ENCODE data around the gene BMP7. TPM values are rescaled to one million over a fixed set of nuclear protein-coding genes. Genes with fewer than 3 reads are reported as not detected.

The BMP7 gene
- total RNA-seq, 1 donor from 2014 or later = 17.2 TPM

DNA sequence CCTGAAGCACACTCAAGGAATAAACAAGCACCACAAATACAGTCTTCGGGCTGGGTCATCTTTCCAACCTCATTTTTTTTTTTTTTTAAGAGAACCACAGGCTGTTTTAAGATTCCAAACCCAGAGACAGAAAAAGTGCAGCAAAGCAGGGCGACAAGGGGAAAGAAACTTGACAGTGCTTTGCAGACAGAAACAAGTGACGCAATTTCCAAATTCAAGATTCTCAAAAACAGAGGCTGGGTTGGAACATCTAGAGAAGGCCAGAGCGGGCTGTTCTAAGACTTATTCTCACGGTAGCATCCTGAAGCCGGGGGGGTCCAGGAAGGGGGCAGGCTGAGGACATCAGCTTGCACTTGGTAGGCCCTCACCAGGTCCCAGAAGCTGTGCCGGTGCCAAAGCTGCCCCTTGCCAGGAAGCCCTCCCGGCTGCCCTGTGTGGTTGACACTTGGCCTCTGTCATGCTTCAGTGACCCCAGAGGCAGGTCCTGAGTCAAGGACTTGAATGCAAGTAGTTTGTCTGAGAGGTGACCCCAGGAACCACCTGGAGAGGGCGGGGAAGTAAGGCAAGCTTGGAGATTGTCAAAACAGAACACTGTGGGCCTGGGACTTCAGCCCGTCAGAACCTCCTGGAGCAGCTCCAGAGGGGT is 50.5 kb downstream of the BMP7 start:
- intact Hi-C loops (cut with DNase I) = no loop called here
- Histone ChIP-seq H3K36me3 (no peaks in the 10 kb centered on the region), H3K9me3 (no peaks in the 10 kb centered on the region), H3K4me3 (no peak overlapping the region), H3K27ac (no peak overlapping the region), H3K27me3 (no peaks in the 10 kb centered on the region), H3K4me1 (peaks cover 15% of the 10 kb centered on the region)
- DNase-seq (ENCODE audit: extremely low spot score in 2 of 2) = no peak
- TF ChIP-seq, protein P1, sequence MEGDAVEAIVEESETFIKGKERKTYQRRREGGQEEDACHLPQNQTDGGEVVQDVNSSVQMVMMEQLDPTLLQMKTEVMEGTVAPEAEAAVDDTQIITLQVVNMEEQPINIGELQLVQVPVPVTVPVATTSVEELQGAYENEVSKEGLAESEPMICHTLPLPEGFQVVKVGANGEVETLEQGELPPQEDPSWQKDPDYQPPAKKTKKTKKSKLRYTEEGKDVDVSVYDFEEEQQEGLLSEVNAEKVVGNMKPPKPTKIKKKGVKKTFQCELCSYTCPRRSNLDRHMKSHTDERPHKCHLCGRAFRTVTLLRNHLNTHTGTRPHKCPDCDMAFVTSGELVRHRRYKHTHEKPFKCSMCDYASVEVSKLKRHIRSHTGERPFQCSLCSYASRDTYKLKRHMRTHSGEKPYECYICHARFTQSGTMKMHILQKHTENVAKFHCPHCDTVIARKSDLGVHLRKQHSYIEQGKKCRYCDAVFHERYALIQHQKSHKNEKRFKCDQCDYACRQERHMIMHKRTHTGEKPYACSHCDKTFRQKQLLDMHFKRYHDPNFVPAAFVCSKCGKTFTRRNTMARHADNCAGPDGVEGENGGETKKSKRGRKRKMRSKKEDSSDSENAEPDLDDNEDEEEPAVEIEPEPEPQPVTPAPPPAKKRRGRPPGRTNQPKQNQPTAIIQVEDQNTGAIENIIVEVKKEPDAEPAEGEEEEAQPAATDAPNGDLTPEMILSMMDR (IDR thresholded peaks at IDR 0.05) = no peak
- TF ChIP-seq POLR2AphosphoS5 (IDR thresholded peaks at IDR 0.05; ENCODE audit: insufficient read depth in 1 of 2, low read depth in 1 of 2) (no peak), POLR2A (IDR thresholded peaks at IDR 0.05) (no peak)

DNA sequence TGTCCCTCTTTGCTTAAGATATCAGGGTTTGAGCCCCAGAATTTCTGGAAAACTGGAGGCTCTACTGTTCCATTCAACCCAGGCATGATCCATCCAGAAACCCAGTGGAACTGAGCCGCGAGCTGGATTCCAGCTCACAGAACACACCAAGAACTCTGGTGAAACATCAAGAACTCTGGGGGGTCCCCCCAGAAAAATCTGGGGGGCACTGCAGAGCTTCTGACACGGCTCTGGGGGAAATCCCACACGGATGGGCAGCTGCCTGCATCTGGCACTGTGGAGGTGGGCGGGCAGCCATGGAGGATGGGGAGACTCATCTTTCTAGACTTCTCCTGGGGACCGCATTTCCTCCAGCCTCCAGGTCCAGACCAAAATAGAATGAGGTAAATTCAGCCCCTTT is 51.0 kb downstream of the BMP7 start:
- no peak overlapping the region for H3K27ac ChIP-seq
- intact Hi-C loops (cut with DNase I) = no loop called here

DNA sequence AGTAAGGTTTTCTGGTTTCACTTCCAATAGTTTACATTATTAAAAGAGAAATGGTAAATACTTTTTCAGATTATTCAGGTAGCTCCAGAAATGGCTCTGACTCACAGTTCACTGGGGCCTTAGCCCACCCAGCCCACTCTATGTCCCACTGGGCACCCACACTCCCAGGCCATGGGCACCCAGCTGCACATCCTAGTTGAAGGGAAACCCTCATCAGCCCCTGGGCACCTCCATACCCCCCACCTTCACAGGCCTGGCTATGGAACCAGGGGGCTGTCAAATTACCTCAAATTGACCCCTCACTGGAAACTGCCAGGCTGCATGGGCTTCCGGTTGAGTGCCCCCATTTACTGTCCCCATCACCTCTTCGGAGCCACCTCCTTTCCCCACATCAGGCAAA is 51.5 kb downstream of the BMP7 start:
- Histone ChIP-seq H3K27ac (no peak overlapping the region), H3K4me1 (peaks cover 15% of the 10 kb centered on the region), H3K36me3 (no peaks in the 10 kb centered on the region), H3K4me3 (no peak overlapping the region), H3K9me3 (no peaks in the 10 kb centered on the region), H3K27me3 (no peaks in the 10 kb centered on the region)
- TF ChIP-seq POLR2AphosphoS5 (IDR thresholded peaks at IDR 0.05; ENCODE audit: insufficient read depth in 1 of 2, low read depth in 1 of 2) (no peak), POLR2A (IDR thresholded peaks at IDR 0.05) (no peak)
- TF ChIP-seq, protein P1 (IDR thresholded peaks at IDR 0.05) = no peak
- no peak for DNase-seq (ENCODE audit: extremely low spot score in 2 of 2)
- intact Hi-C loops (cut with DNase I) = no loop called here

More for the DNA sequence above, 51.0 kb downstream of the BMP7 start:
- no peaks in the 10 kb centered on the region for H3K36me3 ChIP-seq
- H3K9me3 ChIP-seq = no peaks in the 10 kb centered on the region
- peaks cover 15% of the 10 kb centered on the region for H3K4me1 ChIP-seq
- H3K27me3 ChIP-seq = no peaks in the 10 kb centered on the region
- TF ChIP-seq POLR2A (IDR thresholded peaks at IDR 0.05) (no peak), POLR2AphosphoS5 (IDR thresholded peaks at IDR 0.05; ENCODE audit: insufficient read depth in 1 of 2, low read depth in 1 of 2) (no peak)
- no peak for DNase-seq (ENCODE audit: extremely low spot score in 2 of 2)
- no peak overlapping the region for H3K4me3 ChIP-seq

DNA sequence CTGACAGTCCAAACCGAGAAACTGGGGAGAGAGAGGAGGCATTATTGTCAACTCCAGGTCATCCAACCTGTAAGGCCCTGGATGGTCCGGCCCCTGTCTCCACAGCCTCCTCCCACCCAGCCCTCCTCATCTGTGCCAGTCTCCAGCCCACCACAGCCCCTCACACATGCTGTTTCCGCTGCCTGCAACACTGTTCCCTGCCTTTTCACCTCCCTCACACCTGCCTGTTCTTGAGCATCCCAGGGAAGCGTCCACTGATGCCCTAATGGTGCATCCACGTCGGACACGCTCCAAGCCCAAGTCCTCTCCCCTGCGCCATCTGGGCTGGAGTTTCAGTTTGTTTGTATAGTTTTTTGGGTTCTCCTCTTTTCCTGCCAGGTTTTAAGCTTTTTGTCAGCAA is 52.0 kb downstream of the BMP7 start:
- no peaks in the 10 kb centered on the region for H3K9me3 ChIP-seq
- H3K4me3 ChIP-seq = no peak overlapping the region
- H3K36me3 ChIP-seq = no peaks in the 10 kb centered on the region
- peaks cover 15% of the 10 kb centered on the region for H3K4me1 ChIP-seq
- TF ChIP-seq, protein P1 (IDR thresholded peaks at IDR 0.05) = no peak
- TF ChIP-seq POLR2AphosphoS5 (IDR thresholded peaks at IDR 0.05; ENCODE audit: insufficient read depth in 1 of 2, low read depth in 1 of 2) (no peak), POLR2A (IDR thresholded peaks at IDR 0.05) (no peak)
- no peak for DNase-seq (ENCODE audit: extremely low spot score in 2 of 2)
- H3K27ac ChIP-seq = no peak overlapping the region
- no peaks in the 10 kb centered on the region for H3K27me3 ChIP-seq
- intact Hi-C loops (cut with DNase I) = no loop called here

DNA sequence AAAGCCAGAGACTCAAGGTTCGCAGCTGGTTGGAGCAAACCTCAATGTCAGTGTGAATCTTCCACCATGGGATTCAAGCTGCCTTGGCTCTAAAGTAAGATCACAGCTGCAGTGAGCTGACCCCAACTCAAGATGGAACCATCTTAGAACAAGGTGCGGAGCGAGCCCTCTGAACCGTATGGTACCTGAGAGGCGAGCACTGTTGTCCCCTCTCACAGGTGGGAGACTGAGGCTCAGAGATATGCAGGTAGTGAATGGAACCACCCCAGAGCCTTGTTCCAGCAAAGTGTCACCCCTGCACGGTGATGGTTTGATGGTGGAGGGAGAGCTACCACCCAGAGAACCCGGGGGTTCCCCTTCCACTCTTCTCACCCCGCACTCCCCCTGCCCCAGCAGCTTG is 52.5 kb downstream of the BMP7 start:
- Histone ChIP-seq H3K4me3 (no peak overlapping the region), H3K27ac (no peak overlapping the region), H3K4me1 (peaks cover 15% of the 10 kb centered on the region), H3K36me3 (no peaks in the 10 kb centered on the region), H3K27me3 (no peaks in the 10 kb centered on the region), H3K9me3 (no peaks in the 10 kb centered on the region)
- intact Hi-C loops (cut with DNase I) = no loop called here
- TF ChIP-seq POLR2A (IDR thresholded peaks at IDR 0.05) (no peak), POLR2AphosphoS5 (IDR thresholded peaks at IDR 0.05; ENCODE audit: insufficient read depth in 1 of 2, low read depth in 1 of 2) (no peak)
- TF ChIP-seq, protein P1 (IDR thresholded peaks at IDR 0.05) = no peak
- DNase-seq (ENCODE audit: extremely low spot score in 2 of 2) = no peak
